Fibroblast of lung (primary cell): Measurements from ENCODE around the gene COL4A2. TPM values are rescaled to one million over a fixed set of nuclear protein-coding genes. Genes with fewer than 3 reads are reported as not detected.
"Not testable (repeated sequence)": the region's sequence is repeated elsewhere in the genome, so short reads cannot be mapped to it uniquely, and the experiment has no call there.

Experiments used
- DNase-seq, 2 donors: peaks; one replicate each; pipeline versions ENCODE4 v3.0.0 to v3.0.0-alpha.2; 2010; ENCODE audit warnings: low read depth in 2 of 2
- H2AFZ ChIP-seq: 2 replicates; pipeline ENCODE4 v1.5.1; 2012; ENCODE audit warnings: low read length, control low read depth, inconsistent platforms
- H3K27ac ChIP-seq: 2 replicates; pipeline ENCODE4 v1.5.1; 2011; ENCODE audit warnings: low read length, control low read depth; ENCODE audit not compliant: insufficient read depth
- H3K27me3 ChIP-seq: 2 replicates; pipeline ENCODE4 v1.5.1; 2011; ENCODE audit warnings: mild to moderate bottlenecking, low read length; ENCODE audit not compliant: control insufficient read depth, insufficient read depth
- H3K36me3 ChIP-seq: 2 replicates; pipeline ENCODE4 v1.5.1; 2011; ENCODE audit warnings: low read length; ENCODE audit not compliant: control insufficient read depth, insufficient read depth
- H3K4me1 ChIP-seq: 2 replicates; pipeline ENCODE4 v1.5.1; 2011; ENCODE audit warnings: low read length; ENCODE audit not compliant: control insufficient read depth, insufficient read depth; ENCODE audit errors: extremely low read depth
- H3K4me2 ChIP-seq: 2 replicates; pipeline ENCODE4 v1.5.1; 2011; ENCODE audit warnings: low read length, control low read depth; ENCODE audit not compliant: insufficient read depth; ENCODE audit errors: extremely low read depth
- H3K4me3 ChIP-seq, 4 experiments: fragments of 200-600 bp in 1 of 4; sonication (generic) in 1 of 4; replicated peaks in 1 of 4; 2 replicates each; pipeline ENCODE4 v1.5.1; 2011 to 2016; ENCODE audit warnings: low read length in 4 of 4, low read depth in 3 of 4, mild to moderate bottlenecking in 3 of 4, control low read depth in 2 of 4, inconsistent platforms in 1 of 4, mixed read lengths in 1 of 4; ENCODE audit not compliant: insufficient read depth in 1 of 4; ENCODE audit errors: control extremely low read depth in 1 of 4
- H3K79me2 ChIP-seq: 2 replicates; pipeline ENCODE4 v1.5.1; 2012; ENCODE audit warnings: mild to moderate bottlenecking, low read length, inconsistent platforms; ENCODE audit not compliant: control insufficient read depth, insufficient read depth
- H3K9ac ChIP-seq: 2 replicates; pipeline ENCODE4 v1.5.1; 2011; ENCODE audit warnings: mild to moderate bottlenecking, low read length, control low read depth; ENCODE audit not compliant: insufficient read depth
- H3K9me3 ChIP-seq: 2 replicates; pipeline ENCODE4 v1.5.1; 2012; ENCODE audit warnings: low read depth, low read length; ENCODE audit not compliant: control insufficient read depth, insufficient read depth
- H4K20me1 ChIP-seq: 2 replicates; pipeline ENCODE4 v1.5.1; 2011; ENCODE audit warnings: low read length; ENCODE audit not compliant: control insufficient read depth, insufficient read depth; ENCODE audit errors: extremely low read depth
- CTCF ChIP-seq, 2 donors: IDR thresholded peaks in 1 of 2; conservative IDR thresholded peaks in 1 of 2; 1 replicate in 1 of 2; 2 replicates in 1 of 2; pipeline ENCODE4 v1.5.1; 2011 to 2012; ENCODE audit warnings: low read length in 2 of 2, control low read depth in 1 of 2, inconsistent platforms in 1 of 2, low read depth in 1 of 2, mild to moderate bottlenecking in 1 of 2
- EZH2 ChIP-seq: IDR thresholded peaks from 2 replicates; pipeline ENCODE4 v1.5.1; 2012; ENCODE audit warnings: low read length, control low read depth, mild to moderate bottlenecking; ENCODE audit errors: missing control alignments
- polyA plus RNA-seq, 2 donors: library from polyadenylated mRNA; depleted of rRNA in 1 of 2; stranded (reverse) in 1 of 2; unstranded in 1 of 2; fragments of >200 nt; gene quantifications; 2 replicates each; pipeline ENCODE4 v1.2.1, GENCODE V29; 2011 to 2012; ENCODE audit warnings: missing spikeins in 1 of 2
- total RNA-seq: library from RNA; depleted of rRNA; stranded (reverse); fragments of >200 nt; gene quantifications from 2 replicates; pipeline ENCODE4 v1.2.1, GENCODE V29; 2014

COL4A2 gene
- total and polyA plus RNA-seq, 2 donors (not counting 1 experiment from before 2014, with no cell fraction given): 93.1 to 463 TPM

GRCh38 chr13:110486061-110486715 is 179.1 kb downstream of the COL4A2 start:
- H3K36me3 ChIP-seq: peaks cover 13% of the 10 kb centered on the region
- no peak overlapping the region for H3K9ac ChIP-seq
- H3K4me2 ChIP-seq: no peak overlapping the region

GRCh38 chr13:110486880-110487279 is 179.8 kb downstream of the COL4A2 start:
- not testable (repeated sequence) for H3K4me3 ChIP-seq, H3K4me1 ChIP-seq, H3K9me3 ChIP-seq, H2AFZ ChIP-seq, H3K27ac ChIP-seq, DNase-seq, H3K27me3 ChIP-seq, H3K4me2 ChIP-seq, H3K79me2 ChIP-seq, H3K9ac ChIP-seq, H4K20me1 ChIP-seq
- H3K36me3 ChIP-seq: peaks cover 13% of the 10 kb centered on the region

More at GRCh38 chr13:110486061-110486715, 179.1 kb downstream of the COL4A2 start:
- no peaks in the 10 kb centered on the region for H3K4me1 ChIP-seq
- no peaks in the 10 kb centered on the region for H3K27me3 ChIP-seq
- no peak overlapping the region for H3K4me3 ChIP-seq
- H3K79me2 ChIP-seq: no peaks in the 10 kb centered on the region
- no peaks in the 10 kb centered on the region for H3K9me3 ChIP-seq
- H4K20me1 ChIP-seq: no peaks in the 10 kb centered on the region
- no peak for DNase-seq
- no peak for TF ChIP-seq EZH2
- no peak for TF ChIP-seq CTCF (conservative IDR thresholded peaks at IDR 0.05 in 1 of 2, IDR thresholded peaks at IDR 0.05 in 1 of 2; ENCODE audit: low read depth in 1 of 2, low read length in 2 of 2)
- H2AFZ ChIP-seq: no peak overlapping the region
- H3K27ac ChIP-seq: no peak overlapping the region

- Histone ChIP-seq H4K20me1 (no peaks in the 10 kb centered on the region), H3K27ac (no peak overlapping the region)
These were observed 183.1 kb downstream of the COL4A2 start for GRCh38 chr13:110490009-110490770.

More at GRCh38 chr13:110490009-110490770, 183.1 kb downstream of the COL4A2 start:
- peaks cover 6% of the 10 kb centered on the region for H3K36me3 ChIP-seq
- H3K4me1 ChIP-seq: no peaks in the 10 kb centered on the region
- H3K4me2 ChIP-seq: no peak overlapping the region
- H3K79me2 ChIP-seq: no peaks in the 10 kb centered on the region
- H3K9ac ChIP-seq: no peak overlapping the region
- no peak overlapping the region for H2AFZ ChIP-seq
- H3K4me3 ChIP-seq: no peak overlapping the region
- no peak for TF ChIP-seq EZH2
- no peak for TF ChIP-seq CTCF (conservative IDR thresholded peaks at IDR 0.05 in 1 of 2, IDR thresholded peaks at IDR 0.05 in 1 of 2; ENCODE audit: low read depth in 1 of 2, low read length in 2 of 2)
- H3K27me3 ChIP-seq: no peaks in the 10 kb centered on the region
- H3K9me3 ChIP-seq: no peaks in the 10 kb centered on the region
- DNase-seq: no peak
